Measurements from ENCODE around the gene NAV2.
"Not testable (repeated sequence)": the region's sequence is repeated elsewhere in the genome, so short reads cannot be mapped to it uniquely, and the experiment has no call there.

Gene NAV2

DNA sequence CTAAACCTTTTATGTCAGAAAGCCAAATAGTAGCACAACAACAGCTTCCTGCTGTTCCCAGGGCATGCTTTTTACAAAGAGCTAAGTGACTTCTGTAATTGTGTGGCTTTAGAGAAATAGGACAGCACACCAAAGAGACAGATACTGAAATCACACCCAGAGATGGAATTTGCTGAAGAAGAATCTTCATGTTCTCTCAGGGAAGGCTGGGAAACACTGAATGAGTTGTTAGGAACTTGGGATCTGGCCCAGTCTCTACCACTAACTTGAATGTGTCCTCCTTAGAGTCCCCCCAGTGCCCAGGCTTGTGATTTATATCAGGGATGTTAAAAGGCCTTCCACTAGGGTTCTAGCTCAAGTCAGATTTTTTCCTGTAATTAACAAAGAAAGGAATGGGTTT is 272.5 kb downstream of the NAV2 start:
- in situ Hi-C loops (cut with MboI; ENCODE audit: low sequenced_read_pairs): no loop called here

- in situ Hi-C loops (cut with MboI; ENCODE audit: low sequenced_read_pairs): no loop called here
These were observed 274.7 kb downstream of the NAV2 start for GRCh38 chr11:19987331-19987801.

GRCh38 chr11:19988598-19988997 is 276.0 kb downstream of the NAV2 start:
- in situ Hi-C loops (cut with MboI; ENCODE audit: low sequenced_read_pairs): no loop called here

GRCh38 chr11:19989191-19989590 is 276.6 kb downstream of the NAV2 start:
- in situ Hi-C loops (cut with MboI; ENCODE audit: low sequenced_read_pairs): no loop called here

GRCh38 chr11:19992162-19992561 is 279.5 kb downstream of the NAV2 start:
- in situ Hi-C loops (cut with MboI; ENCODE audit: low sequenced_read_pairs): no loop called here

DNA sequence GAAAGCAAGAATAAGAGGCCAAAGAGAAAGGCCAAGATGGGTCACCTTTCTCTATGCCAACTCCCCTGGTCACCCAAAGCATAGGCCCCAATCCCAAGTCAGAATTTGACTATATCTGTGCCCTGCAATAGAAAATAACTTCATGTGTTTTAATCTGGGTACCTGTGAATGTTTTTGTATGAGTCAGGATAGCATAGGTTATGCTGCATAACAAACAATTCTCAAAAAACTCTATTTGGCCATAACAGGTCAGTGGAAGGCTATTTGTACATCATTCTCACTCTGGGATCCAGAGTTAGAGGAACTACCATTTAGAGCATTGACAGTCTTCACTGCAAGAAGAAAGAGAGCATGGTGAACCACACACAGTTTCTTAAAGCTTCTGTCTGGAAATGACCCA is 280.4 kb downstream of the NAV2 start:
- in situ Hi-C loops (cut with MboI; ENCODE audit: low sequenced_read_pairs): no loop called here

DNA sequence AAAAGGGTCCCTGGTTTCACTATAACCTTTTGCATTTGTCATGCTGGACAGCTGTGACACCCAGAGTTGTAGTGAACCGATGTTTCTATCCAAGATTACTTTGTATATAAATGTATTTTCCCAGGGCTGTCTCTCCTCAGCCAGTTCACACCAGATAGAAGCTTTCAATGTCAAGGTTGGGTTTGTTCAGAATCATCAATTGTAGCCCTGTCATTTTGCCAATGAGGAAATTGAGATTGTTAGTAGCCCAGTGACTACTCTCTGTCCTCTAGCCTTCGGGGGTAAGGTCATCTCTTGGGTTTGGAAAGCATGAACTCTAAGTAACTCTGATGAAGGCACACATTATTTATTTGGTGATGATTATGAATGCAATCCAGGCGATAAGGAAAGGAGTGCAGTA is 282.0 kb downstream of the NAV2 start:
- in situ Hi-C loops (cut with MboI; ENCODE audit: low sequenced_read_pairs): no loop called here

- in situ Hi-C loops (cut with MboI; ENCODE audit: low sequenced_read_pairs): no loop called here
These were observed 282.5 kb downstream of the NAV2 start for GRCh38 chr11:19995145-19995544.

DNA sequence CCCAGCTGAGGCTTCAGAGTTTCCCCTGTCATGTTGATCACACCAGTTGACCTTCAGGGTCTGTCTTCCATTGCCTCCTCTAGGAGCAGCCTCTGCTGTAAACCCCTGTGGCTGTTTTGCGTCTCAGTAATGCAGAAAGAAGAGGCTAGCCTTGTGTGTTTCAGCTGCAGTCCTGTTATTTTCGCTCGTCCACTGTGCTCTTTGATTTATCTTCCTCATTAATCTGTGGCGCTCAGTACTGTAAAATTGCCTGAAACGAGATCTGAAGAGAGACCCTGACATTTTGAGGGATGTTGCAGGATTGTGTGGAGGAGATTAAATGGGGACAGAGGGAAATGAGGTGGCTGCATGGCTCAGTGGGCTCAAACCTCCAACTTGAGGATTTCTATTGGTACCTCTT is 283.9 kb downstream of the NAV2 start:
- in situ Hi-C loops (cut with MboI; ENCODE audit: low sequenced_read_pairs): no loop called here

DNA sequence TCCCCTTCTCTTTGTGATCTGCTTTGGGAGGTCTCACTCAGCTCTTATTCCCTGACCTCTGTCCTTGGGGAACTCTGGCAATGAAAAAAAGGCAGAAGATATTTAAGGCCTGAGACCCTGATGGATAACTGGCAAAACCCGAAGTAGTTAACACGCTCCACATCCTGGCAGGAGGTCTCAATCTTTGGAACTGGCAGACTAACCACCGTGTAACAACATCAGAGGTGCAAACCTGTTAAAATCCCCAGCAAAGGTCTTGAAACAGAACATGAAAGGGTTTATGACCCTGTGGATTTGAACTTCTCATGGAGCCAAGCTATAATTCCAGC is 287.3 kb downstream of the NAV2 start:
- in situ Hi-C loops (cut with MboI; ENCODE audit: low sequenced_read_pairs): no loop called here

DNA sequence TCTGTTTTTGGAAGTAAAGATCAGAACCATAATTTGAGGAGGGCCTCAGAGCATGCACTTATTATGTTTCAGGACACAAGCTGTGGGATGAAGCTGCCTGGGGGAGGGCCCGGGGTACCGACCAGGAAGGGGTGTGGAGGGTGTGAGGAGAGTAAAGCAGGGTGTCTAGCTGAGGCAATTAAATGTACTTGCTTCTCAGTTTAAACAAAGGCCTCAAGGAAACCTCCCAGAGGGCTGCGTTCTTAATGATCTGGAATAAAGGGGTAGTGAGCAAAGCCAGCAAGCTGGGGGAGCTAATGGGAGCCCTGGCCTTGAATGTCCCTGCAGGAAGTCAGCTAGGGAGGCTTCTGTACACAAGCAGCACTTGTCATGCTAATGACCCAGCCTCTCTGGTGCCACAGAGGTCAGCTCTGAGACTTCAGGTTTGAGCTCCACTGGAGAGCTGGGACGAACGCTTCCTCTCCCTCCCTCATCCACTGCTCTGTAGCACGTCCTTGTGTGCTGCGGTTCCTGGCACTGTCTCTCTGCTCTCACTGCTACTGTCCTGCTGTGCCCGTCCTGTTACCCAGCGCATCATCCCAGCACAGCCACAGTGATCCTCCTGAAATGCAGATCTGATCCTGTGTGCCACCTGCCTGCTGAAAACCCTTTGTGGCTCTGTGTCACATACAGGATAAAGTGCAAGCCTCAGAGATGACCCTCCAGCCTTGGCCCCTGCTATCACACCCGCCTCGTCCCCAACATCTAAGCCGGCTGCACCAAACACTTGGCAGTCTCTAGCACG is 287.9 kb downstream of the NAV2 start:
- in situ Hi-C loops (cut with MboI; ENCODE audit: low sequenced_read_pairs): no loop called here

DNA sequence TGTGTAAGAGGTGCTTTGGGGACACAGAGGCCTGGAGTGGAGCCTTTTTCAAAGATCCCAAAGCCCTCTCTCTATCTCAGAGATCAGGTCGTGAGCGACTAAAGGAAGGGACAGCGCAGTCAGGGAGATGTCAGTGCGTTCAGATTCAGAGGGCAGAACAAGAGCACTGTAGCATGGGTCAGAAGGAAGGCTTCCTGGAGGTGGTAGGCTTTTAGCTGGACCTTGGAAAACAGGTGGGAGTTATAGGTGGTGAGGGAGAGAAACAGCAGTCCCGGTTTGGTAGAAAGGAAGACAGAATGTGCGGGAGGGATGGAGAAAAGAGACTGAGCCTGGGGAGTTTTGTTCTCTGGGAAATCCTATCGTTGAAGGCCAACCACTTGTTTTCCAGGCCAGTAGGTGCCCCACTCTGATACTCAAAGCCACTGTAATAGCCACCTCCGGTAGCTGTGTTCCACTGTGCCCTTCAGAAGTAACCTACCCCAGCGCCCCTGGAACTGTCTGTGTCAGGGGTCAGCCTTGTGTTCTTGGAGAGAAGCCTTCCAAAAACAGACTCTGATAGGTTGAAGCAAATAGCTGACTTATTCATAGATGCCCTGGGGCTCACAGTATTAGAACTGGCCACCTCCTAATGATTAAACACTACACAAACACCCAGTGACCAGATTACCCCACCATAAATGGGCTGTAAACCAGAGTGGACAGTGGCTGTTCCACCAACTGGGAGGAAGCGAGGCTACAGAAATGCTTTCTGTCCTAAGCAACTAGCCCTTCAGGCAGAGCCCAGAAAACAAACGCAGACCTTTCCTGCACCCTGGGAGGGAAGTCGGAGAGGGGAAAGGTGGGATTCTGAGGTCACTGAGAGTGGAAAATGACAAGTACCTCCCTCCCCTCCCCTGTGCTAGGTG is 289.9 kb downstream of the NAV2 start:
- in situ Hi-C loops (cut with MboI; ENCODE audit: low sequenced_read_pairs): no loop called here

GRCh38 chr11:20003351-20003750 is 290.7 kb downstream of the NAV2 start:
- in situ Hi-C loops (cut with MboI; ENCODE audit: low sequenced_read_pairs): no loop called here

GRCh38 chr11:20004866-20005265 is 292.2 kb downstream of the NAV2 start:
- in situ Hi-C loops (cut with MboI; ENCODE audit: low sequenced_read_pairs): no loop called here

- in situ Hi-C loops (cut with MboI; ENCODE audit: low sequenced_read_pairs): no loop called here
These were observed 293.1 kb downstream of the NAV2 start for GRCh38 chr11:20005747-20006146.

- in situ Hi-C loops (cut with MboI; ENCODE audit: low sequenced_read_pairs): not testable (repeated sequence)
These were observed 294.0 kb downstream of the NAV2 start for GRCh38 chr11:20006618-20007017.

- in situ Hi-C loops (cut with MboI; ENCODE audit: low sequenced_read_pairs): no loop called here
These were observed 294.7 kb downstream of the NAV2 start for GRCh38 chr11:20007386-20007785.

- in situ Hi-C loops (cut with MboI; ENCODE audit: low sequenced_read_pairs): no loop called here
These were observed 295.7 kb downstream of the NAV2 start for GRCh38 chr11:20008190-20008870.

- in situ Hi-C loops (cut with MboI; ENCODE audit: low sequenced_read_pairs): no loop called here
These were observed 296.4 kb downstream of the NAV2 start for GRCh38 chr11:20008871-20009644.

- in situ Hi-C loops (cut with MboI; ENCODE audit: low sequenced_read_pairs): no loop called here
These were observed 297.7 kb downstream of the NAV2 start for GRCh38 chr11:20010156-20010850.
